B cell (primary cell): ENCODE results near the gene STRADA. TPM values are rescaled to one million over a fixed set of nuclear protein-coding genes. Genes with fewer than 3 reads are reported as not detected.

ENCODE experiments used
- ATAC-seq: fragments of 200-7000 bp; cut with Tn5 transposase; one replicate; pipeline ENCODE4 v1.10.0; 2021; ENCODE audit warnings: low read depth, mild to moderate bottlenecking, moderate number of reproducible peaks, moderate library complexity
- CTCF ChIA-PET: fragments of 350-600 bp; sonication (Branson Sonifier 250); formaldehyde crosslinking; loops from one replicate; lab custom pipeline; 2021; ENCODE audit warnings: antibody characterized with exemption, inconsistent platforms; lab: Charles Lee
- POLR2A ChIA-PET: fragments of 350-600 bp; sonication (Branson Sonifier 250); formaldehyde crosslinking; loops from one replicate; lab custom pipeline; 2021; ENCODE audit warnings: antibody characterized with exemption; lab: Charles Lee
- DNase-seq: peaks from one replicate; pipeline ENCODE4 v3.0.0; 2013
- H2AFZ ChIP-seq: 2 replicates; pipeline ENCODE4 v1.6.1; 2012; ENCODE audit warnings: mild to moderate bottlenecking, low read depth, low read length; ENCODE audit not compliant: insufficient read depth, poor library complexity, severe bottlenecking
- H3K27ac ChIP-seq, 2 donors: 1 replicate in 1 of 2; 2 replicates in 1 of 2; pipeline ENCODE4 v1.5.1; 2012 to 2013; ENCODE audit warnings: low read length in 2 of 2, mild to moderate bottlenecking in 2 of 2, moderate library complexity in 1 of 2
- H3K27me3 ChIP-seq, 4 experiments: fragments of 200-600 bp in 1 of 4; sonication (generic) in 1 of 4; replicated peaks in 1 of 4; 1 replicate in 2 of 4; 2 replicates in 2 of 4; pipeline versions ENCODE4 v1.6.1 to v1.7.0; 2013 to 2016; ENCODE audit warnings: low read length in 3 of 4, mild to moderate bottlenecking in 2 of 4, mixed read lengths in 1 of 4, moderate library complexity in 1 of 4; ENCODE audit not compliant: insufficient read depth in 4 of 4, control insufficient read depth in 3 of 4; ENCODE audit errors: control extremely low read depth in 1 of 4
- H3K36me3 ChIP-seq, 2 experiments: replicated peaks in 1 of 2; 1 replicate in 1 of 2; 2 replicates in 1 of 2; pipeline versions ENCODE4 v1.6.1 to v1.7.1; 2013; ENCODE audit warnings: low read length in 1 of 2; ENCODE audit not compliant: insufficient read depth in 2 of 2, control insufficient read depth in 1 of 2; ENCODE audit errors: control extremely low read depth in 1 of 2, extremely low read depth in 1 of 2
- H3K4me1 ChIP-seq, 2 donors: fragments of 200-600 bp in 1 of 2; sonication (generic) in 1 of 2; 1 replicate in 1 of 2; 2 replicates in 1 of 2; pipeline versions ENCODE4 v1.5.1 to v1.6.1; 2013 to 2017; ENCODE audit warnings: low read length in 2 of 2; ENCODE audit not compliant: control insufficient read depth in 2 of 2, insufficient read depth in 2 of 2
- H3K4me2 ChIP-seq: replicated peaks from 2 replicates; pipeline ENCODE3; 2012; ENCODE audit warnings: mild to moderate bottlenecking, low read depth, low read length; ENCODE audit not compliant: poor library complexity, severe bottlenecking
- H3K4me3 ChIP-seq, 5 experiments: fragments of 200-600 bp in 1 of 5; sonication (generic) in 1 of 5; 1 replicate in 3 of 5; 2 replicates in 2 of 5; pipeline versions ENCODE4 v1.5.1 to v1.7.0; 2011 to 2016; ENCODE audit warnings: low read length in 4 of 5, mild to moderate bottlenecking in 4 of 5, low read depth in 2 of 5, control low read depth in 1 of 5, moderate library complexity in 1 of 5; ENCODE audit not compliant: insufficient read depth in 1 of 5; ENCODE audit errors: control extremely low read depth in 1 of 5, extremely low read depth in 1 of 5
- H3K79me2 ChIP-seq: fragments of 200-600 bp; sonication (generic); one replicate; pipeline ENCODE4 v1.6.0; 2016; ENCODE audit warnings: low read length; ENCODE audit not compliant: control insufficient read depth, insufficient read depth
- H3K9ac ChIP-seq: fragments of 200-600 bp; sonication (generic); 2 replicates; pipeline ENCODE4 v1.6.1; 2017; ENCODE audit warnings: mild to moderate bottlenecking, low read length, moderate library complexity
- H3K9me3 ChIP-seq, 3 donors: one replicate each; pipeline versions ENCODE4 v1.6.1 to v1.7.1; 2013; ENCODE audit warnings: low read length in 2 of 3; ENCODE audit not compliant: control insufficient read depth in 2 of 3, insufficient read depth in 1 of 3; ENCODE audit errors: control extremely low read depth in 1 of 3
- H4K20me1 ChIP-seq: 2 replicates; pipeline ENCODE4 v1.6.0; 2012; ENCODE audit warnings: mild to moderate bottlenecking, low read length; ENCODE audit not compliant: insufficient read depth, control insufficient read depth, poor library complexity, severe bottlenecking
- H3K27ac Mint-ChIP-seq: one replicate; pipeline ENCODE4 v1.8.0; 2021; ENCODE audit warnings: mixed read lengths
- H3K27me3 Mint-ChIP-seq: one replicate; pipeline ENCODE4 v1.8.0; 2021; ENCODE audit warnings: mixed read lengths
- H3K4me1 Mint-ChIP-seq: one replicate; pipeline ENCODE4 v1.8.0; 2021; ENCODE audit warnings: mixed read lengths
- H3K4me3 Mint-ChIP-seq: one replicate; pipeline ENCODE4 v1.8.0; 2021; ENCODE audit warnings: mixed read lengths
- H3K9me3 Mint-ChIP-seq: one replicate; pipeline ENCODE4 v1.8.0; 2022; ENCODE audit warnings: mixed read lengths; ENCODE audit not compliant: insufficient read depth
- EZH2 ChIP-seq: IDR thresholded peaks from 2 replicates; pipeline ENCODE4 v1.6.1; 2012; ENCODE audit warnings: borderline replicate concordance, low read depth, mild to moderate bottlenecking, moderate library complexity, low read length; ENCODE audit not compliant: insufficient read depth, poor library complexity, severe bottlenecking
- WGBS: methylation state at CpG from one replicate; pipeline ENCODE4 v1.1.5; 2013; ENCODE audit warnings: missing lambda C conversion rate; ENCODE audit not compliant: insufficient coverage; 5-methylcytosine and 5-hydroxymethylcytosine counted together
- intact Hi-C: fragments of 100-400 bp; cut with micrococcal nuclease; formaldehyde crosslinking; loops from one replicate; pipeline ENCODE4 v1.10.0; 2022
- polyA plus RNA-seq: library from polyadenylated mRNA; depleted of rRNA; stranded (reverse); fragments of >200 nt; gene quantifications from 2 replicates; pipeline ENCODE4 v1.2.3, GENCODE V29; 2012
- total RNA-seq, 2 donors: library from RNA; stranded (reverse); fragments of 120-200 nt in 1 of 2; gene quantifications; 1 replicate in 1 of 2; 2 replicates in 1 of 2; pipeline versions ENCODE4 v1.2.3 to v1.2.4, GENCODE V29; 2013 to 2022
- TF ChIP-seq, protein P1 (sequence below): fragments of 200-600 bp; IDR thresholded peaks from one replicate; pipeline ENCODE4 v1.8.0; 2022; ENCODE audit warnings: antibody characterized with exemption, mild to moderate bottlenecking

The STRADA gene
- total and polyA plus RNA-seq, 2 donors (not counting 1 experiment from before 2014, with no cell fraction given): 48.1 to 93.2 TPM

DNA sequence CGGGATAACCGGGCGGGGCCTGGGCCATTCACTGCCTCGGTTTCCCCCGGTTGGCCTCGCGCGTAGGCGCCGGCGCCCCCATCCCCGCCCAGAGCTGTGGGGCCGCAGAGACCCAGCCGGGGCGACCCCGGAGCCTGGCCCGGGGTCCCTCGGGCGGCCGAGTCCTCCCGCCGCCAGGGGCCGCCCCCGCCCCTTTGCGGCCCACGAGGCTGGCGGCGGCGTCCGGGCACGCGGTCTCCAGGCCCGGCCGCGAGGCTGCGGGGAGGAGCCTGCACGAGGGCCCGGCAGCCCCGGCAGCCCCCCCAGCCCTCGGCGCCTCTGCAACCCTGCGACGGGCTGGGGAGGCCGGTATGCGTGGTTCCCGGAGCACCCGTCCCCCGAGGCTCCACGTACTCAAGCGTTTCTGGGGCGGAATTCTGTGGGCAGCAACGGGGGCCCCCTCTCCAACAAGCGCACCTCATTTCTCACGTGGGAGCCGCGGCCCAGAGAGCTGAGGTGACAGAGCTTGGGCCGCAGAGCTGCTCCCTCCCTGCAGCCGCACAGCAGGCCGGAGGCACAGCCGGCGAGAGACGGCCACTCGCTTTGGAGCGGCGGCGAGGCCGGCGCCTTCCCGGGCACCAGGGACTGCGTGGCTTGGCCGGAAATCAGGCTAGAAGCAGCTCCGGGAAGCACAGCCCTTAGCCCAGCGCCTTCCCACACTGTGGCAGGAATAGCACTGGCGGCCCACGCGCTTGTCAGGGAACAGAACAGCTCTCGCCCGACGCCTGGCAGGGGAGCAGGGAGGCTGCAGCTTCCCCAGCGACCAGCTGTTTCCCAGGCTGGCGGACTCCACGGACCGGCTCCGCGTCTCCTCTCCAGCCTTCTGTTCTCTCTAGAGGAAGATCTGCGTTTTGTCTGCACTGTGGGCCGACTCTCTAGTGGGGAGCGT is 40.8 kb downstream of the STRADA start:
- TF ChIP-seq EZH2: no peak
- TF ChIP-seq, protein P1, sequence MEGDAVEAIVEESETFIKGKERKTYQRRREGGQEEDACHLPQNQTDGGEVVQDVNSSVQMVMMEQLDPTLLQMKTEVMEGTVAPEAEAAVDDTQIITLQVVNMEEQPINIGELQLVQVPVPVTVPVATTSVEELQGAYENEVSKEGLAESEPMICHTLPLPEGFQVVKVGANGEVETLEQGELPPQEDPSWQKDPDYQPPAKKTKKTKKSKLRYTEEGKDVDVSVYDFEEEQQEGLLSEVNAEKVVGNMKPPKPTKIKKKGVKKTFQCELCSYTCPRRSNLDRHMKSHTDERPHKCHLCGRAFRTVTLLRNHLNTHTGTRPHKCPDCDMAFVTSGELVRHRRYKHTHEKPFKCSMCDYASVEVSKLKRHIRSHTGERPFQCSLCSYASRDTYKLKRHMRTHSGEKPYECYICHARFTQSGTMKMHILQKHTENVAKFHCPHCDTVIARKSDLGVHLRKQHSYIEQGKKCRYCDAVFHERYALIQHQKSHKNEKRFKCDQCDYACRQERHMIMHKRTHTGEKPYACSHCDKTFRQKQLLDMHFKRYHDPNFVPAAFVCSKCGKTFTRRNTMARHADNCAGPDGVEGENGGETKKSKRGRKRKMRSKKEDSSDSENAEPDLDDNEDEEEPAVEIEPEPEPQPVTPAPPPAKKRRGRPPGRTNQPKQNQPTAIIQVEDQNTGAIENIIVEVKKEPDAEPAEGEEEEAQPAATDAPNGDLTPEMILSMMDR: peak; percentile 46
- Histone ChIP-seq H3K4me1 (peaks cover 59 to 66% of the 10 kb centered on the region in 2 donors), H3K27me3 (no peaks in the 10 kb centered on the region), H3K9me3 (peaks cover 0 to 6% (median 0%) of the 10 kb centered on the region in 3 donors), H3K27ac (peak overlapping the region; percentile 82 to 95), H2AFZ (peak overlapping the region; percentile 69), H3K4me3 (peak overlapping the region in 4 of 5 experiments; percentile 66 to 98 (median 81)), H3K36me3 (peaks cover 0 to 46% of the 10 kb centered on the region in 2 experiments), H3K4me2 (peak overlapping the region; percentile 99), H4K20me1 (peaks cover 50% of the 10 kb centered on the region), H3K79me2 (peaks cover 63% of the 10 kb centered on the region), H3K9ac (peak overlapping the region; percentile 93)
- ChIA-PET CTCF (interaction anchor here (1.0 to 4.0 kb wide), 5 partner anchors 9 to 75 kb away, joined by 3 to 26 read pairs (median 6); partner anchors contain the start of genes CCDC47 and STRADA), POLR2A (interaction anchor here (0.6 to 10.6 kb wide), 11 partner anchors 10 to 806 kb away, joined by 4 to 113 read pairs (median 6); partner anchors contain the start of genes CCDC47, CEP95, DDX42 and DDX5)
- ATAC-seq (peak; percentile 14), DNase-seq (peak; percentile 86)
- no peaks in the 10 kb centered on the region for H3K9me3 Mint-ChIP-seq
- H3K4me1 Mint-ChIP-seq: peaks cover 67% of the 10 kb centered on the region
- peak overlapping the region; percentile 99 for H3K27ac Mint-ChIP-seq
- peak overlapping the region; percentile 89 for H3K4me3 Mint-ChIP-seq
- 2% methylated on average over 87 of the region's 88 CpGs for WGBS
- intact Hi-C loops: loop anchor here (5.0 kb wide), 1 partner anchor 807 kb away; the partner anchor contains the start of genes CEP95 and DDX5
- no peaks in the 10 kb centered on the region for H3K27me3 Mint-ChIP-seq
